ENCODE data around the gene CYTH2. TPM values are rescaled to one million over a fixed set of nuclear protein-coding genes. Genes with fewer than 3 reads are reported as not detected.

The CYTH2 gene
- total RNA-seq, 3 donors from 2014 or later: 30.7 to 36.2 (median 31.5) TPM

- Mint-ChIP-seq H3K27me3 (ENCODE audit: low read depth) (peaks cover 19% of the 10 kb centered on the region), H3K4me3 (no peak overlapping the region), H3K4me1 (ENCODE audit: low read depth) (peaks cover 30% of the 10 kb centered on the region), H3K36me3 (ENCODE audit: insufficient read depth) (no peaks in the 10 kb centered on the region), H3K9me3 (no peaks in the 10 kb centered on the region)
- DNase-seq: peak; percentile 79
- ATAC-seq: peak; percentile 48 to 56
Observed at GRCh38 chr19:48489608-48490216, 20.5 kb downstream of the CYTH2 start.

- no peaks in the 10 kb centered on the region for H3K36me3 Mint-ChIP-seq (ENCODE audit: insufficient read depth)
- H3K9me3 Mint-ChIP-seq: no peaks in the 10 kb centered on the region
- peak overlapping the region; percentile 42 for H3K4me3 Mint-ChIP-seq
- peak; percentile 48 for DNase-seq
- peak; percentile 13 to 17 for ATAC-seq
- H3K27me3 Mint-ChIP-seq (ENCODE audit: low read depth): peaks cover 28% of the 10 kb centered on the region
- H3K4me1 Mint-ChIP-seq (ENCODE audit: low read depth): peaks cover 30% of the 10 kb centered on the region
Observed at GRCh38 chr19:48490981-48491792, 22.0 kb downstream of the CYTH2 start.

GRCh38 chr19:48491793-48492123, 22.6 kb downstream of the CYTH2 start:
- H3K4me3 Mint-ChIP-seq: peak overlapping the region; percentile 14
- no peaks in the 10 kb centered on the region for H3K9me3 Mint-ChIP-seq
- no peaks in the 10 kb centered on the region for H3K36me3 Mint-ChIP-seq (ENCODE audit: insufficient read depth)
- H3K27me3 Mint-ChIP-seq (ENCODE audit: low read depth): peaks cover 28% of the 10 kb centered on the region
- no peak for DNase-seq
- H3K4me1 Mint-ChIP-seq (ENCODE audit: low read depth): peaks cover 30% of the 10 kb centered on the region
- no peak for ATAC-seq

GRCh38 chr19:48492925-48493717, 24.0 kb downstream of the CYTH2 start:
- ATAC-seq (peak; percentile 77 to 78), DNase-seq (peak; percentile 74)
- H3K4me3 Mint-ChIP-seq: peak overlapping the region; percentile 56
- H3K9me3 Mint-ChIP-seq: no peaks in the 10 kb centered on the region
- peaks cover 32% of the 10 kb centered on the region for H3K4me1 Mint-ChIP-seq (ENCODE audit: low read depth)
- no peaks in the 10 kb centered on the region for H3K36me3 Mint-ChIP-seq (ENCODE audit: insufficient read depth)
- H3K27me3 Mint-ChIP-seq (ENCODE audit: low read depth): peaks cover 35% of the 10 kb centered on the region

GRCh38 chr19:48493718-48494401, 24.7 kb downstream of the CYTH2 start:
- no peak for DNase-seq
- Mint-ChIP-seq H3K27me3 (ENCODE audit: low read depth) (peaks cover 36% of the 10 kb centered on the region), H3K4me1 (ENCODE audit: low read depth) (peaks cover 33% of the 10 kb centered on the region), H3K9me3 (no peaks in the 10 kb centered on the region), H3K36me3 (ENCODE audit: insufficient read depth) (no peaks in the 10 kb centered on the region), H3K4me3 (peak overlapping the region; percentile 73)
- peak; percentile 12 to 27 for ATAC-seq

GRCh38 chr19:48495396-48495795, 26.2 kb downstream of the CYTH2 start:
- no peaks in the 10 kb centered on the region for H3K36me3 Mint-ChIP-seq (ENCODE audit: insufficient read depth)
- H3K4me1 Mint-ChIP-seq (ENCODE audit: low read depth): peaks cover 26% of the 10 kb centered on the region
- peaks cover 38% of the 10 kb centered on the region for H3K27me3 Mint-ChIP-seq (ENCODE audit: low read depth)
- DNase-seq (no peak), ATAC-seq (no peak)
- no peak overlapping the region for H3K4me3 Mint-ChIP-seq
- no peaks in the 10 kb centered on the region for H3K9me3 Mint-ChIP-seq

GRCh38 chr19:48496959-48497727, 28.0 kb downstream of the CYTH2 start:
- ATAC-seq (no peak), DNase-seq (no peak)
- Mint-ChIP-seq H3K9me3 (no peaks in the 10 kb centered on the region), H3K4me3 (no peak overlapping the region), H3K36me3 (ENCODE audit: insufficient read depth) (no peaks in the 10 kb centered on the region), H3K27me3 (ENCODE audit: low read depth) (peaks cover 35% of the 10 kb centered on the region), H3K4me1 (ENCODE audit: low read depth) (peaks cover 22% of the 10 kb centered on the region)

GRCh38 chr19:48497728-48498594, 28.8 kb downstream of the CYTH2 start:
- H3K9me3 Mint-ChIP-seq: no peaks in the 10 kb centered on the region
- H3K36me3 Mint-ChIP-seq (ENCODE audit: insufficient read depth): no peaks in the 10 kb centered on the region
- DNase-seq: no peak
- ATAC-seq: no peak
- H3K4me3 Mint-ChIP-seq: no peak overlapping the region
- peaks cover 15% of the 10 kb centered on the region for H3K4me1 Mint-ChIP-seq (ENCODE audit: low read depth)
- H3K27me3 Mint-ChIP-seq (ENCODE audit: low read depth): peaks cover 28% of the 10 kb centered on the region

GRCh38 chr19:48498595-48499311, 29.6 kb downstream of the CYTH2 start:
- H3K4me3 Mint-ChIP-seq: no peak overlapping the region
- peaks cover 15% of the 10 kb centered on the region for H3K4me1 Mint-ChIP-seq (ENCODE audit: low read depth)
- no peak for DNase-seq
- no peaks in the 10 kb centered on the region for H3K36me3 Mint-ChIP-seq (ENCODE audit: insufficient read depth)
- no peak for ATAC-seq
- H3K27me3 Mint-ChIP-seq (ENCODE audit: low read depth): peaks cover 28% of the 10 kb centered on the region
- no peaks in the 10 kb centered on the region for H3K9me3 Mint-ChIP-seq

GRCh38 chr19:48499316-48500090, 30.3 kb downstream of the CYTH2 start:
- Mint-ChIP-seq H3K4me1 (ENCODE audit: low read depth) (peaks cover 11% of the 10 kb centered on the region), H3K27me3 (ENCODE audit: low read depth) (peaks cover 24% of the 10 kb centered on the region), H3K9me3 (no peaks in the 10 kb centered on the region), H3K36me3 (ENCODE audit: insufficient read depth) (no peaks in the 10 kb centered on the region), H3K4me3 (no peak overlapping the region)
- no peak for DNase-seq
- ATAC-seq: no peak

GRCh38 chr19:48500830-48501493, 31.8 kb downstream of the CYTH2 start:
- no peak for ATAC-seq
- Mint-ChIP-seq H3K4me3 (peak overlapping the region; percentile 21), H3K9me3 (no peaks in the 10 kb centered on the region), H3K27me3 (ENCODE audit: low read depth) (peaks cover 12% of the 10 kb centered on the region), H3K4me1 (ENCODE audit: low read depth) (peaks cover 11% of the 10 kb centered on the region), H3K36me3 (ENCODE audit: insufficient read depth) (no peaks in the 10 kb centered on the region)
- no peak for DNase-seq
